ENCODE data around the gene ZNF337. TPM values are rescaled to one million over a fixed set of nuclear protein-coding genes. Genes with fewer than 3 reads are reported as not detected.
A peak's percentile ranks its signal among the peaks of the same experiment; 100 is the strongest.

ZNF337 gene
- total and polyA plus RNA-seq, 2 of the 13 experiments (the other 11 are each of a cell fraction or from before 2014, with no cell fraction given) = 17.0 to 19.6 TPM

GRCh38 chr20:25696371-25697131 is at the start of gene ZNF337 (continued):
- TF ChIP-seq CENPBD1 (CRISPR knock-in tag; IDR thresholded peaks at IDR 0.05; ENCODE audit: borderline replicate concordance, low read depth) (peak; percentile 83; the same call in 1 of the 2 replicates), NR0B2 (CRISPR knock-in tag; IDR thresholded peaks at IDR 0.05) (peak; percentile 96), MTF1 (CRISPR knock-in tag; IDR thresholded peaks at IDR 0.05) (no peak; the same call in 1 of the 2 replicates), WIZ (CRISPR knock-in tag; IDR thresholded peaks at IDR 0.05) (peak; percentile 90), ZMYM4 (CRISPR knock-in tag; IDR thresholded peaks at IDR 0.05) (peak; percentile 99), ZNF614 (CRISPR knock-in tag; IDR thresholded peaks at IDR 0.05; ENCODE audit: borderline replicate concordance) (peak; percentile 98; the same call in 1 of the 2 replicates), RAD21 (CRISPR knock-in tag; IDR thresholded peaks at IDR 0.05) (peak; percentile 92), ZNF607 (CRISPR knock-in tag; IDR thresholded peaks at IDR 0.05; ENCODE audit: borderline replicate concordance) (peak; percentile 96), SNAPC2 (CRISPR knock-in tag; IDR thresholded peaks at IDR 0.05) (peak; percentile 92), HNRNPL (IDR thresholded peaks at IDR 0.05; ENCODE audit: low read depth, low read length) (no peak), ZNF543 (CRISPR knock-in tag; IDR thresholded peaks at IDR 0.05) (peak; percentile 98), RFX3 (CRISPR knock-in tag; IDR thresholded peaks at IDR 0.05) (peak; percentile 25; the same call in 1 of the 2 replicates), ZNF552 (CRISPR knock-in tag; IDR thresholded peaks at IDR 0.05; ENCODE audit: borderline replicate concordance) (peak; percentile 31), ARID3A (IDR thresholded peaks at IDR 0.05; ENCODE audit: low read depth, low read length) (0 out of 2 replicates have a peak, but pooled peaks have one; percentile 54), ATF7-NPFF (CRISPR knock-in tag; IDR thresholded peaks at IDR 0.05; ENCODE audit: low read depth) (peak; percentile 96), ZNF672 (CRISPR knock-in tag; IDR thresholded peaks at IDR 0.05) (no peak), ZNF850 (CRISPR knock-in tag; conservative IDR thresholded peaks at IDR 0.05) (peak; percentile 96), MBD4 (IDR thresholded peaks at IDR 0.05; ENCODE audit: borderline replicate concordance, low read length) (no peak), MATR3 (CRISPR knock-in tag; IDR thresholded peaks at IDR 0.05) (no peak), ARNTL (CRISPR knock-in tag; IDR thresholded peaks at IDR 0.05) (peak; percentile 47; the same call in 1 of the 2 replicates), ZNF777 (CRISPR knock-in tag; IDR thresholded peaks at IDR 0.05) (peak; percentile 81), HNF4G (IDR thresholded peaks at IDR 0.05; ENCODE audit: borderline replicate concordance, low read depth, low read length) (no peak), HNF4G (CRISPR knock-in tag; IDR thresholded peaks at IDR 0.05; ENCODE audit: borderline replicate concordance, low read depth) (no peak), ZNF678 (CRISPR knock-in tag; IDR thresholded peaks at IDR 0.05) (peak; percentile 95; the same call in 1 of the 2 replicates), POLR2AphosphoS2 (IDR thresholded peaks at IDR 0.05; ENCODE audit: low read depth, low read length) (no peak; the same call in 1 of the 2 replicates), ZBTB46 (CRISPR knock-in tag; IDR thresholded peaks at IDR 0.05; ENCODE audit: borderline replicate concordance) (peak; percentile 89), ZSCAN22 (CRISPR knock-in tag; IDR thresholded peaks at IDR 0.05) (no peak), YEATS2 (CRISPR knock-in tag; IDR thresholded peaks at IDR 0.05; ENCODE audit: borderline replicate concordance) (peak; percentile 97)
